Stimulated activated CD4-positive, alpha-beta T cell treated with anti-CD3 and anti-CD28 coated beads, Interleukin-2, amount 100 ng/mL, for 24 hours (primary cell): Measurements from ENCODE around the gene CABP1.
"Not testable (repeated sequence)": the region's sequence is repeated elsewhere in the genome, so short reads cannot be mapped to it uniquely, and the experiment has no call there.

Experiments used
- DNase-seq, 2 donors: peaks; one replicate each; pipeline ENCODE4 v3.0.0-alpha.2; 2020

The CABP1 gene

DNA sequence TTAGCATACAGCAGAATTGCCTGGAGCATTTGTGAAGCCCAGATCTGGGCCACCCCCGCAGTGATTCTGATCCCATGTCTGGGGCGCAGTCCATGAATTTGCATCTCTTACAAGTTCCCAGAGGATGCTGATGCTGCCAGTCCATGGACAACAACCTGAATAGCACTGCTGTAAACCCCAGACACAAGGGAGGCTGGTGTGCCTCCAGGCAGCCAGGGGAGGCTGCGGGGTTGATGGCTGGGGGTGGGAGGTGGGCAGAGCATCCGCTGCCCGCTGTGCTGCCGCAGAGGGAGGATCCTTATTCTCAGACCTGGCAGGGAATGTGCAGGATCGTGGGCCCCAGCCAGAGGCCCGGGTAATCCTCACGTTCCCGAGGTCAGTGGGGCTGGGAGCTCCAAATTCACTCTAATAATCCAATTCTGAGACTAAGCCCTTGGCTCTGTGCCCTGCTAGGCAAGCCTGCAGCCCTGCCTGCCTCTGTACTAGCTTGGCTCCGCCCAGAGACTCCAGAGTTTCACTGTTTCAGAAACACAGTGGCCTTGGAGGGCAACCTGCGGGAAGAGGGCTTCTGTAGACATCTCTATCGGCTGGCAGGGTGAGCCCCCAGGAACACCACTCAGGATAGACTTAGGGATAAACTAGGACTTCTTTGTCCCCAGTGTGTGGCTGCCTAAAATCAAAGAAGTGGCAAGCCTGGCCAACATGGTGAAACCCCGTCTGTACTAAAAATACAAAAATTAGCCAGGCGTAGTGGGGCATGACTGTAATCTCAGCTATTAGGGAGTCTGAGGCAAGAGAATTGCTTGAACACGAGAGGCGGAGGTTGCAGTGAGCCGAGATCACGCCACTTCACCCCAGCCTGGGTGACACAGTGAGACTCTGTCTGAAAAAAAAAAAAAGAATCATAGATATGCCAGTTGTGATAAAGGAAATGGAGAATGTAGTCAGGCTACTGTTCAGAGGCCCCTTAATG, 28.7 kb downstream of the CABP1 start:
- no peak for DNase-seq

DNA sequence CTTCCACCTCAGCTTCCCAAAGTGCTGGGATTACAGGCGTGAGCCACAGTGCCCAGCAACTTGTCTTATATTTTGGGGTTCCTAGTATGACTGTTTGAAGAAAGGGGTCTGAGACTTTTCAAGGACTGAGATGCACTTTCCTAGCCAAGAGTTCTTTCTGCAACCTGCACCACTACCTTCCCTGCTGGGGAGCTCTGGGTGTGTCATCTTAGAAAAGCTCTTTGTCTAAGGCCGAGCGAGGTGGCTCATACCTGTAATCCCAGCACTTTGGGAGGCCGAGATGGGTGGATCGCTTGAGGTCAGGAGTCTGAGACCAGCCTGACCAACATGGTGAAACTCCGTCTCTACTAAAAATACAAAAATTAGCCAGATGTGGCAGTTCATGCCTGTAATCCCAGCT, 29.8 kb downstream of the CABP1 start:
- not testable (repeated sequence) for DNase-seq

DNA sequence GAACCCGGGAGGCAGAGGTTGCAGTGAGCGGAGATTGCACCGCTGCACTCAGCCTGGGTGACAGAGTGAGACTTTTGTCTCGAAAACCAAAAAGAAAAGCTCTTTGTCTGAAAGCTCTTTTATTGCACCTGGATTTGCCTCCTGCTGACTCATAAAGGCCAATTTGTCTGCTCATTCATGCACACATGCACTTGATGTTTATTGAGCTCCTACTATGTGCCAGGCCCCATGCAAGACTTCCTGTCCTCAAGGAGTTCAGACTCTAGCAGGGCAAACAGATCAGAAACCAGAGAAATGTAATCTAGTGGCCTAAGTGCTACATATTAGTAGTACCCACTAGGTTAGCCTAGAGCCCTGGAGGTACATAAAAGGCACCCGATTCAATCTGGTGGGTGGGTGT, 30.2 kb downstream of the CABP1 start:
- DNase-seq: no peak

DNA sequence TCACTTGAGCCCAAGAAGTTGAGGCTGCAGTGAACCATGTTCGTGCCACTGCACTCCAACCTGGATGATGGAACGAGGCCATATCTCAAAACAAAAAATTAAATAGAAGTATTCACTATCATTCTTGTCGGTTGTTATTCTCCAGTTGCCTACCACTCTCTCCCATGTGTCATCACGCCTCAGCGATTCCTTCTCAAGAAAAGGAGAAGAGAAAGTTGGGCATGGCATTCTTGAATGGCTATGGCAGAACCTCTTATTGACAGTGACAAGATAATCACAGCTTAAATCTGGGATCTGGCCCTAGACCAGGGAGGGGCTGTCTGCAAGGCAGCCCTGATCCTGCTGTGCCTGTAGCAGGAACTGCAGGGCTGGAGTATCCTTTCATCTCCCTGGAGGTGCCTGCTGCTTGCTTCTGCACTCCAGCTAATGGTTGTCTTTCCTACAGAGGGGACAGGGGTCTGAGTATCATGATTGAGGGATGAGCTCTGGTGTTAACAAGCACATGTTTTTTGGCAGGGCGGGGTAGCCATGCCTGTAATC, 33.7 kb downstream of the CABP1 start:
- DNase-seq: no peak

DNA sequence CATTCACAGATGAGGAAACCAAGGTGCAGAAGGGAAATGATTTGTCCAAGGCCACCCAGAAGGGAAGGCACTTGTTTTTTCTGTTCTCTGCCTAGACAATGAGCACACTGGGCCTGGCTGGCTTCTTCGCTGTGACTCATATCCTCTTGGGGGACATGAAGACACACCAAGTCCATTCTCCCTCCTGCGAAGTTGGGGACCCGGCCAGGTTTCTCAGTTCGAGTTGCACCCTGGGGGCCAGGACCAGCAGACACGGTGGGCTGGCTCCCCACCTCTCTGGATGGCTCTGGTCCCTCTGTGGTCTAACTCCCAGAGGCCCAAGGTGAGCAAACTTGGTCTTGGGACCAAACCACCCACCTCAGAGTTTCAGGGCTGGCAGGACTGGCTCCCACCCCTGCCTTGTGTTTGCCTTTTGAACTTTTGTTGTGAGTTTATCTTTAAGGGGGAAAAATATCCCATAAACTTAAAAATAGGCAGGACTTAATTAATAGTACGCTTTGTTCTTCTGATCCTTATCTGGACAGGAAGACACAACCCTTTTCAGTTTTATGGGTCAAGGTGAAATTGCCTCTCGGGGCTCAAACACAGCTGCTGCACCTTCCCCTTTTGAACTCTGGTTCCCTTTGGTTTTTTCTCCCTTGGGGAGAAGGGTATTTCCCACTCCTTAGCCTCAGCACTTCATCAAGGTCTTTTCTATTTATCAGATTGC, 37.5 kb downstream of the CABP1 start:
- no peak for DNase-seq

DNA sequence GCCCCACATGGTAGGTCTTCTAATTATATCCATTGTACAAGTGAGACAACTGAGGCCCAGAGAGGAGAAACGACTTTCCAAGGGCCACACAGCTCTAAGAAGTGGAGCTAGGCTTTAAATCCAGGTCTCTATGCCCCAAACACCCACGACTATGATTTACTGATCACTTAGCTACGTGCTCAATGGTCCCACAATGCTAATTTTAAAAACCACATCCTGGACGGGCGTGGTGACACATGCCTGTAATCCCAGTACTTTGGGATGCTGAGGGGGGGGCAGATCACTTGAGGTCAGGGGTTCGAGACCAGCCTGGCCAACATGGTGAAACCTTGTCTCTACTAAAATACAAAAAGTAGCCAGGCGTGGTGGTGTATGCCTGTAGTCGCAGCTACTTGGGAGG, 38.1 kb downstream of the CABP1 start:
- DNase-seq: no peak

DNA sequence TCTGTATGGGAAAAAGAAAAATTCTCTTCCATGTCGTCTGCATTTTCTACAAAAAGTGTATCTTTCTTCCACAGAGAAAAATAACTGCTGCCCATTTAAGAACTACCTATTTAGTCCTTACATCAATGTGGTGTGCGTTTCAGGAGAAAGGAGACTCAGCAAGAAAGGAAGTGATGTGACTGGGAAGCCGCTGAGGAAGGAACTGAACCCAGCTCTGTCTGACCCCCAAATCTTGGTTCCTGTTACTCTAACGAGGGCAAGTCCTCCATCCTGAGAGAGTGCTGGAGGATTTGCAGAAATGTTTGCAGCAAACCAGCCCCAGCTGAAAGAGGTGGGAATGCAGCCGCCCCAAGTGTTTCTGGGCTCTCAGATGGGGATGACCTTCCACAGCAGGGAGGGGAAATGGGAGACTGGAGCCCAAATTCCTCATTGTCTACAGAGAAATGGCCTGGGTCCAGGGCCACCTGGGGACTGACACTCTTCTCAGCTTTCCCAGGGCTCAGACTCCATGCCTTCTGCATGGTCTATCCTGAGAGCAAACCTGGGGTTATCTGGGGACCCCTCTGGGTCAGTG, 39.8 kb downstream of the CABP1 start:
- no peak for DNase-seq

DNA sequence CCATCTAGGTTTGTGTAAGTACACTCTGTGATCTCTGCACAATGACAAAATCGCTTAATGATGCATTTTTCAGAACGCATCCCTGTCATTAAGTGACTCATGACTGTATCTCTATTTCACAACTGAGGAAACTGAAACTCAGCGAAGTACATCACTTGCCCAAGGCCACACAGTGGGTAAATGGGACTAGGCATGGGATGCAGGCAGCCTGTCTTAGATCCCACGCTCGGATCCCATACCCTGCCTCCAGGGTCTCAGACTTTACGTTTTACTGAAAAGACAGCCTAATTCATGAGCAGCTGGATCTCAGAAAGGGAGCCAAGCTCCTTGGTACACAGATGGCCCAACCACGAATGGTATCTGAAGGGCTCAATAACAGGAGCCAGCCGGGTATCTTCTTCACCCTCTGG, 44.1 kb downstream of the CABP1 start:
- DNase-seq: no peak

DNA sequence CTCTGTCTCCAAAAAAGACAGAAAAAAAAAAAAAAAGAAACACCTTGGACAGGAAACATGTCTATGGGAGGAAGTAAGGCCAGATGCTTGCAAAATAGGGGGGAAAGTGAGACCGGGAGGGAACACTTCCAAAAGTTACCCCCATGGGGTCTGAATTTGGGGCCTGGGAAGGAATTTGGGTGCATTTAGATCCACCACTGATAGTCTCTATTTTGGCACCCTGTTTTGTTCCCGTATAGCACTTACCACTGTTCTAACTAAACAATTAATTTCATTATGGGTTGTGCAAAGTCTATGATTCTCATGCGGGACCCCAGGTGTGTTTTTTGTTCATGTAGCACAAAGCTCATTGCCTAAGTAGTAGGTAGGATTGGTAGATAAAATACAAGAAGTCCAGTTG, 45.1 kb downstream of the CABP1 start:
- no peak for DNase-seq

DNA sequence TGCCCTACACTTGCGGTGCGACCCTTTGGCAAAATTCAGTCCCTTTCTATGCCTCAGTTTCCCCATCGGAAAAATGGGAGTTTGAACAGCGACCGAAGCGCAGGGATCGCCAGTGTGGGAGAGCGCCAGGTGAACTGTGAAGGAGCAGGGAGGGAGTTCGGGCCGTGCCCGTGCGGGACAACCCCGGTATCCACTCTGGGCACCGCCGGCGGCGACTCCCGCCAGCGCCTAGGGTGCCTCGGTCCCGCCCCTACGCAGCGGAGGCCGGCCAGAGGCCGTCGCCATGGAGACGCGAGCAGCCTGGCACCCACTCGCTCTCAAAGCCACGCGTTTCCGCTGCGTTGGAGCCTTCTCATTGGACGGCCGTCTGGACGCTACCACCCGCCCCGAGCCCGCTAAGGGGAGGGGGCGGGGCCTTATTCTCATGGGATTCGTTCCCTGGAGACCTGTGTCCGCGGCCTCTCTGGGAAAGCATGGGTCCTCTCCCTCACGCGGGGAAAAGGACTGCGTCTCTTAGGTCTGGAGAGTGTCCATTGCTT, 45.8 kb downstream of the CABP1 start:
- peak; percentile 97 for DNase-seq

DNA sequence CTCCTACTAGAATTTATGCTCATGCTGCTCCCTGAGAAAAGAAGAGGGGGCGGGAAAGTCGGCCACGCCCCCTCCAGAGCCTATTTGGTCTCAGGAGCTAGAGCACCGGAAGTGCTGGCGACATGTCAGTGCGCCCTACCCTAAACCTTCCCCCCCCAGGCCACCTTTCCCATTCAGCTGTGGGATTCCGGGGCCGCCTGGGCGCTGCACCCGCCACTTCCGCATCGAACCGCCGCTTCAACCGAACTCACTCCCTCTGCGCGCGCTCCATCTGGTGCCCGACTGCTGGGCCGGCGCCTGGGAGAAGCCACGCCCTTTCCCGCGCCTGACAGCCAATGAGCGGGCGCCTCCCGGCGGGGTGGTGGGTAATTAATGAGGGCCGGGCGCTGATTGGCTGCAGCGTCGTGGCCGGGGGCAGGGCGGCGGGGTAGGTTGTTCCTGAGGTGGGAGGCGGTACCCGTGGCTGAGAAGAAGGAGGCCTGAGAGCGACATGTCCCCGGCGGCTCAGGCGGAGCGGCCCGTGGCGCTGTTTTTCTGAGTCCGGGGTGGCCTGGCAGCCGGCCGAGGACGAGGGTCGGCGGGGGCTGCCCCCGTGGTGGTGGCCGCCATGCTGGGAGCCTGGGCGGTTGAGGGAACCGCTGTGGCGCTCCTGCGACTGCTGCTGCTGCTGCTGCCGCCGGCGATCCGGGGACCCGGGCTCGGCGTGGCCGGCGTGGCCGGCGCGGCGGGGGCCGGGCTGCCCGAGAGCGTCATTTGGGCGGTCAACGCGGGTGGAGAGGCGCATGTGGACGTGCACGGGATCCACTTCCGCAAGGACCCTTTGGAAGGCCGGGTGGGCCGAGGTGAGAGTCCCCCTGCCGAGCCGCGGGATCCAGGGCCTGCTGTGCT, 46.5 kb downstream of the CABP1 start, which contains the start of gene MLEC:
Gene MLEC, plus strand, starts transcription at position 460 of the 888 bp plus-strand sequence. Its CDS starts 148 bp downstream, at position 608.
- DNase-seq: peak; percentile 99

DNA sequence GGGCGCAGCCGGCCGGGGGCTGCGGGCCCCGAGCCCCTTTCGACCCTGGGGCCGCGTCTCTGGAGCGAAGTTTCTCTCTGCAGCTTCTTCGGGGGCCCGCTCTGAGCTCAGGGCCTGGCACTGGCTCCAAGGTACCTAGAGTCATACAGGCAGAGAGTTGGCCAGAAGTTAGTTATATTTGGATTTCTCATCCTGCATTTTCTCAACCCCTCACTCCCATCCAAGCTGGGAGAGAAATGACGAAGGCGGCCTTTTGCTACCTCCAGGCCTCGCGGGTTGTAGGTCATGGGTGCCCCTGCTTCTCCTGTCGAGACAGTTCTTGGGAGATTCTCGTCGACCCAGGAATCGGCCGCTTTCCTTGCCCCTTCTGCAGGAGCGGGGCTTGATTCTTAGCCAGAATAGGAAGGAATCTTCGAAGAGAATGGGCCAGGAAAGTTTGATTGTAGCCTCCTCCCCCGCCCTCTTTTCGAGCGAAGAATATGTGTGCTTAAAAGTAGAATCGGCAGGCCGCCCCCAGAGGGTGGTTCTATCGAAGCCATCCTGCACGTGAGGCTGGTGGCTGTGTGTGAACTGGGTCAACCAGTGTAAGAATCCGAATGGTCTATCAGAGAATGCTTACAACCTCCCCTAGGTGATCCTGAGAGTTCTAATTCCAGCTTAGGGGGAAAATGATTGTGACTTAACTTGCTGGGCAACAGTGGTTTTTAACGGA, 47.3 kb downstream of the CABP1 start:
- DNase-seq: peak; percentile 48 to 60

DNA sequence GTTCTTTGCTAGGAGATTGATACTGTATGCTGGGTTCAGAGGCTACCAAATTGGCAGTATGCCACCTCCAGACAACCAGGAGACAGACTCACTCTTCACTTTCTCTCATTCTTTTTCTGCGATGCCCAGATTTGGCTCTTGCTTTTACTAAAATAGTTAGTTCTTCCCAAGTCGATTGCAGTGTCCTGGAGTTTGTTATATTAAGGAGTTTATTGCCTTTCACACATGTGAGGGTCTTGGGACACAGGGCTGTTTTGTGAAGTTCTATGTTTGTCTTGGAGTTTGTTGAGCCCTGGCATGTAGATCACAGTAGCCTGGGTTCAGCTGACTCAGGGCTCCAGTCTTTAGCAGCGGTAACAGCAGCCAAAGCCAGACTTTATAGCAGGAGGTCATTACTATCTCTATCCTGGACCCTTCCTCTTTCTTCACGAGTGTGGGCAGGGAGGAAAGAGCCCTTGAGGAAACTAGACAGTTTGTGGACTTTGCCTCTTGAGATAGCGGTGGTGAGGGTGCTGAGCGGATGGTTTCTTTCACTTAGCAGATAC, 48.2 kb downstream of the CABP1 start:
- no peak for DNase-seq

DNA sequence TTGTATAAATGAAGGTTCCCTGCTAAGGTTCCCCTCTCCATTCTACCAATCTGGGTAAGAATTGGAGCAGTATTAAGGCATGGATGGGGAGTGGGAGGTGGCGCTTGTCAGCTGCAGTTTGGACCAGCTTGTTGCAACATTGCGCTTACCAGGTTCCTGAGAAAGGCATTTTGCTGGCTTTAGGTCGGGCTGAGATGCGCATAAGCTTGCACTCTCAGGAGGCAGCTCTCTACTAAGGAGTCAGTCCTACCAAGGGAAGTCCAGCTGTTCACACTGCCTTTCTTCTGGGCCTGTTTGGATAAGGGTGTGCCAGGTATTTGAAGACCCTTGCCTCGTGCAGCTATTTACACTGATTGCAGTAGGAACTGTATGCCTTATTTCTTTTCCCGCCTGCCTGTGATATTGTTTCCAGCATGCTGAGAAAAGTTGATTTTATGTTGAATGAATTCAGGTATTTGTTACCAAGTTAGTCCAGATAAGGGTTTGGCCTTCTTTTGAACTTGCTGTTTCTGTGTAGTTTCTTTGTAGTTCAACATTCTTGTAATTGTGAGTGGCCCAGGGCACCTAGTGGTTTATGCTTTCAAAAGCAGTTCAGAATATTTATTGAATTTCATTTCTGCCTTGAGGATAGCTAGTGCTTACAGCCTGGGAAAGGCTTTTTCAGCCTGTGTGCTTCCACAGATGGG, 49.1 kb downstream of the CABP1 start:
- DNase-seq: no peak

DNA sequence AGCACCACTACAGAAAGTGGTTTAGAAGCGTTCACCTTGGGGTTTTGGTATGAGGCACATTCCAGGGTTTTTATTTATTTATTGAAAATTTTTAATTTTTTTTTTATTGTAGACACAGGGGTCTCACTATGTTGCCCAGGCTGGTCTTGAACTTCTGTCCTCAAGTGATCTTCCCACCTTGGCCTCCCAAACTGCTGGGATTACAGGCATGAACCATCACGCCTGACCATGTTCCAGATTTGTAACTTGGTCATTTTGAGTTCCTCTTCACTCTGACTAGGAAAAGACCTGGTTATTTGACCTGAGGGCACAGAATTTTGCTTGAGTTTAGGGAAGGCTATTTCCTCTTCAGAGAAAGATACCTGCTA, 49.6 kb downstream of the CABP1 start:
- no peak for DNase-seq

DNA sequence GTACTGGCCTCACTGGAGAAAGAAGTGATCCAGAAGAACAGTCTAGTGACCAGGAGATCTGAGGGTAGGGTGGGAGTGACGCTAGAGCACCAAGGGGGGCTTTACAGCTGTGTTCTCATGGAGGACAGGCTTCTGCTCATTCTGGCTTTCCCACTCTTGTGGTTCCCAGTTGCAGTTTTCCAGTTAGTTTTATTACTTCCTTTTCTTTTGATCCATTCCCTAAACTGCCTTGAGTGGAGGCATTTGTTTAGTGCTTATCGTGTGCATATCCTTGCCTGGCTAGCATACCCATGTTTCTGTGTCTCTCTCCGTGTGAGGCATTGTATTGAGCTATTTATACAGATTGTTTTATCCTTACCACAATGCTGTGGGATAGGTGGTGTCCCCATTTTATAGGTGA, 50.6 kb downstream of the CABP1 start:
- DNase-seq: no peak

DNA sequence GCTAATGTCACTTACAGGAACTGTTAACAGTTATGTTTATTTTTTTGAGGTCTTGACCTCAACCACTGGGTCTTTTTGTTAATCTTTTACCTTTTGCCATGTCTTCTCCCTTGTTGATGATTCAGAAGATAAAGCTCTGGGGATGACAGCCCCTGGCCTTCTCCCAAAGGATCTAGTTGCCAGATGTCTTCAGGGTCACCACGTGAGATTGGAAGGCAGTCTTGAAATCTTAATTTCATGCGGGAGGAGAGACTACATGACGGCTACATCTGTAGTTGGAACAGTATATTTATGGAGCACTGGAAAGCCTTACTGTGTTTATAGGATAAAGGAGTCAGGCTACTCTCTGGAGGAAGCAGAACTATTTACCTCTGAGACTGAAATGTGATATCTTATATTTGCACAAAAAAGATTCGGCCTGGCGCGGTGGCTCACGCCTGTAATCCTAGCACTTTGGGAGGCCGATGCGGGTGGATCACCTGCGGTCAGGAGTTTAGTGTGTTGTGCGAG, 52.2 kb downstream of the CABP1 start:
- DNase-seq: no peak

DNA sequence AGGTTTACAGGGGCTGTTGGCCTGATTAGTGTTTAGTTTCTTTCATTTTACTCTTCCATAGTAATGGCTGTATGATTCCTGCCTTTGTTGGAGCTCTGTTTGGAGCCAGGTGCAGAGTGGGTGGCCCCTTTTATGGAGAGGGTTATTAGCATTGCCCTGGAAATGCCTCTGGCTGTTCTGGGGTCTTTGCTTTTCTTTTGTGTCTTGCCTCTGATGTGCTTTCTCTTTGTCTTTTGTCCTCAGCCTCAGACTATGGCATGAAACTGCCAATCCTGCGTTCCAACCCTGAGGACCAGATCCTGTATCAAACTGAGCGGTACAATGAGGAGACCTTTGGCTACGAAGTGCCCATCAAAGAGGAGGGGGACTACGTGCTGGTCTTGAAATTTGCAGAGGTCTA, 53.4 kb downstream of the CABP1 start:
- DNase-seq: no peak

DNA sequence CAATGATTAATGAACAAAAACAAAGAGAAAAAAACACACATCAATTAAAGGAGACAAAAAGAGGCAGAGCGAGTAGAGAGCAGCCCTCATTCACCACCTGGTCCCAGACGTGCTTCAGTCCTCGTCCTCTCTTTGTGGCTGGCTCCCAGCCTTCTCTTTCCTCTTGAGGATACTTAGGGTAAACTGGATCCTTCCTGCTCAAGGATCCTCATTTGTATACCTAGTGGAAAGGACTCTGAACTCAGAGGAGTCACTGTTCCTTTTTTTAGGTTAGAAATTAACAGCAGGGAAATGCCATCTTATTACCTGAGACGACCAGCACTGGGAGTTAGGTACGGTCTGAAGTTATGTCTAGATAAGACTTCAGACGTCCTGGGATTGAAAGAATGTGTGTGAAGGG, 56.2 kb downstream of the CABP1 start:
- DNase-seq: no peak

DNA sequence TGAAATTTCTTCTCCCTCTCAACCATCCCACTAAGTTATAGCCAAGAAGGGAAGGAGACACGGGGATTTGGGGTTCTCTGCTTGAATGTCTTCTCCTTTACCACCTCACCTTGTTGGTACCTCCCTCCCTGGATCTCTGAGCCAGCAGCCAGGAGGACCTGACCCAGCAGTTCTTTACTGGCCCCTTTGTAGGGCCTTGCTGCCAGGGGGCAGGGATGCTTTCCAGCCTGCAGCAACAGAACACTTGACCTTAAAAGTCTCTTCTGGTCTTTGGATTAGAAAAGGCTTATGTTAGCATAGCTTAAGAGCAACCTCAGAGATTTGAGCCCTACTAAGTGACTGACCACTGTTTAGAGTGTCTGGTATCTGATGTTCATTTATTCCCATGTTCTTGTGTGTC, 56.9 kb downstream of the CABP1 start:
- DNase-seq: no peak
